KMS-11 (cell line): ENCODE measurements around the gene GPR132.

Source experiments
- H2AFZ ChIP-seq: fragments of 200-600 bp; sonication (generic); 2 replicates; pipeline ENCODE4 v1.6.1; 2016; ENCODE audit warnings: antibody characterized with exemption, mixed run types, low read depth
- H3K27ac ChIP-seq: fragments of 200-600 bp; sonication (generic); 2 replicates; pipeline ENCODE4 v1.6.1; 2016; ENCODE audit warnings: mild to moderate bottlenecking, mixed run types
- H3K27me3 ChIP-seq: fragments of 200-600 bp; sonication (generic); 2 replicates; pipeline ENCODE4 v1.6.1; 2017; ENCODE audit warnings: mild to moderate bottlenecking, low read depth, mixed run types, moderate library complexity; ENCODE audit not compliant: insufficient read depth
- H3K36me3 ChIP-seq: fragments of 200-600 bp; sonication (generic); 2 replicates; pipeline ENCODE4 v1.6.1; 2017; ENCODE audit warnings: mild to moderate bottlenecking, mixed run types; ENCODE audit not compliant: insufficient read depth
- H3K4me1 ChIP-seq: fragments of 200-600 bp; sonication (generic); 2 replicates; pipeline ENCODE4 v1.6.1; 2016; ENCODE audit warnings: mild to moderate bottlenecking, low read depth, mixed run types; ENCODE audit not compliant: poor library complexity, severe bottlenecking
- H3K4me2 ChIP-seq: fragments of 200-600 bp; sonication (generic); 2 replicates; pipeline ENCODE4 v1.7.0; 2016; ENCODE audit warnings: mild to moderate bottlenecking, mixed run types
- H3K4me3 ChIP-seq: fragments of 200-600 bp; sonication (generic); IDR thresholded peaks from 2 replicates; pipeline ENCODE4 v1.6.1; 2017; ENCODE audit warnings: low read depth, low read length, mixed read lengths; ENCODE audit not compliant: insufficient read depth
- H3K79me2 ChIP-seq: fragments of 200-600 bp; sonication (generic); 2 replicates; pipeline ENCODE4 v1.6.1; 2016; ENCODE audit warnings: low read depth, mixed run types; ENCODE audit not compliant: insufficient read depth
- H3K9ac ChIP-seq: fragments of 200-600 bp; sonication (generic); 2 replicates; pipeline ENCODE4 v1.6.1; 2016; ENCODE audit warnings: mild to moderate bottlenecking, mixed run types
- H4K20me1 ChIP-seq: fragments of 200-600 bp; sonication (generic); 2 replicates; pipeline ENCODE4 v1.6.1; 2016; ENCODE audit warnings: mild to moderate bottlenecking, mixed run types; ENCODE audit not compliant: insufficient read depth
- TF ChIP-seq, protein P1 (sequence below): fragments of 200-600 bp; sonication (generic); conservative IDR thresholded peaks from 2 replicates; pipeline ENCODE4 v1.6.1; 2017; ENCODE audit warnings: low read depth, mild to moderate bottlenecking, antibody characterized with exemption, low read length, moderate library complexity, mixed read lengths

The GPR132 gene

GRCh38 chr14:105069522-105069870, 4.3 kb upstream of the GPR132 start:
- Histone ChIP-seq H3K27ac (no peak overlapping the region), H3K4me3 (no peak overlapping the region), H3K9ac (no peak overlapping the region), H3K4me1 (peaks cover 29% of the 10 kb centered on the region), H3K79me2 (no peaks in the 10 kb centered on the region), H3K27me3 (no peaks in the 10 kb centered on the region), H3K4me2 (no peak overlapping the region), H3K36me3 (no peaks in the 10 kb centered on the region), H2AFZ (no peak overlapping the region), H4K20me1 (no peaks in the 10 kb centered on the region)
- TF ChIP-seq, protein P1, sequence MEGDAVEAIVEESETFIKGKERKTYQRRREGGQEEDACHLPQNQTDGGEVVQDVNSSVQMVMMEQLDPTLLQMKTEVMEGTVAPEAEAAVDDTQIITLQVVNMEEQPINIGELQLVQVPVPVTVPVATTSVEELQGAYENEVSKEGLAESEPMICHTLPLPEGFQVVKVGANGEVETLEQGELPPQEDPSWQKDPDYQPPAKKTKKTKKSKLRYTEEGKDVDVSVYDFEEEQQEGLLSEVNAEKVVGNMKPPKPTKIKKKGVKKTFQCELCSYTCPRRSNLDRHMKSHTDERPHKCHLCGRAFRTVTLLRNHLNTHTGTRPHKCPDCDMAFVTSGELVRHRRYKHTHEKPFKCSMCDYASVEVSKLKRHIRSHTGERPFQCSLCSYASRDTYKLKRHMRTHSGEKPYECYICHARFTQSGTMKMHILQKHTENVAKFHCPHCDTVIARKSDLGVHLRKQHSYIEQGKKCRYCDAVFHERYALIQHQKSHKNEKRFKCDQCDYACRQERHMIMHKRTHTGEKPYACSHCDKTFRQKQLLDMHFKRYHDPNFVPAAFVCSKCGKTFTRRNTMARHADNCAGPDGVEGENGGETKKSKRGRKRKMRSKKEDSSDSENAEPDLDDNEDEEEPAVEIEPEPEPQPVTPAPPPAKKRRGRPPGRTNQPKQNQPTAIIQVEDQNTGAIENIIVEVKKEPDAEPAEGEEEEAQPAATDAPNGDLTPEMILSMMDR: no peak

DNA sequence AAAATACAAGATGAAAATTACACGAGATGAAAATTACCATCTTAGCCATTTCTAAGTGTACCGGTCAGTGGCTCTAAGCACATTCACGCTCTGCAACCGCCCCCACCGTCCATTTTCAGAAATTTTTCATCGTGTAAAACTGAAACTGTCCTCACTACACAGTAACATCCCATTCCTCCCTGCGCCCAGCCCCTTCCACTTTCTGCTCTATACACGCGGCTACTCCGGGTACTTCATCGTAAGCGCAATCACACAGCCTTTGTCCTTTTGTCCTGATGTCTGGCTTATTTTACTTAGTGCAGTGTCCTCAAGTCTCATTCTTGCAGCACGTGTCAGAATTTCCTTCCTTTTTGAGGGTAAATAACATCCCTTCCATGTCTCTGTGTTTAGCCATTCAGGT, 3.6 kb upstream of the GPR132 start:
- no peaks in the 10 kb centered on the region for H4K20me1 ChIP-seq
- H3K79me2 ChIP-seq: no peaks in the 10 kb centered on the region
- H3K9ac ChIP-seq: no peak overlapping the region
- H3K4me3 ChIP-seq: no peak overlapping the region
- H3K36me3 ChIP-seq: no peaks in the 10 kb centered on the region
- H2AFZ ChIP-seq: no peak overlapping the region
- TF ChIP-seq, protein P1: no peak
- no peak overlapping the region for H3K4me2 ChIP-seq
- H3K27ac ChIP-seq: no peak overlapping the region
- peaks cover 29% of the 10 kb centered on the region for H3K4me1 ChIP-seq
- H3K27me3 ChIP-seq: no peaks in the 10 kb centered on the region

DNA sequence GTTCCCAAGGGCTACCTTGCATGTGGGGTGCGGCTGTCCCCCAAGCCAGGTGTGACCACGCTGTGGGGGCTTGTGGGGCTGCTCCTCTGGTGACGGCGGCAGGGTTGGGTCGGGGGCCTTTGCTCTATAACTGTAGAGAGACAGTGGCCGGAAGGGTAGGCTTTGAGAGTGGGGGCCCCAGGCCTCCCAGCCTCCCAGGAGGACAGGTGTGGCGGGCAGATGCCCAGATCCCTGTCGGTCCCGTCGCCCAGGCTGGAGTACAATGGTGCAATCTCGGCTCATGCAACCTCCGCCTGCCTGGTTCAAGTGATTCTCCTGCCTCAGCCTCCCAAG, 2.7 kb upstream of the GPR132 start:
- H3K36me3 ChIP-seq: no peaks in the 10 kb centered on the region
- no peak overlapping the region for H3K9ac ChIP-seq
- no peak overlapping the region for H3K4me3 ChIP-seq
- TF ChIP-seq, protein P1: no peak
- no peaks in the 10 kb centered on the region for H3K79me2 ChIP-seq
- H2AFZ ChIP-seq: no peak overlapping the region
- H3K4me2 ChIP-seq: no peak overlapping the region
- peaks cover 29% of the 10 kb centered on the region for H3K4me1 ChIP-seq
- H4K20me1 ChIP-seq: no peaks in the 10 kb centered on the region
- H3K27me3 ChIP-seq: no peaks in the 10 kb centered on the region
- H3K27ac ChIP-seq: no peak overlapping the region

DNA sequence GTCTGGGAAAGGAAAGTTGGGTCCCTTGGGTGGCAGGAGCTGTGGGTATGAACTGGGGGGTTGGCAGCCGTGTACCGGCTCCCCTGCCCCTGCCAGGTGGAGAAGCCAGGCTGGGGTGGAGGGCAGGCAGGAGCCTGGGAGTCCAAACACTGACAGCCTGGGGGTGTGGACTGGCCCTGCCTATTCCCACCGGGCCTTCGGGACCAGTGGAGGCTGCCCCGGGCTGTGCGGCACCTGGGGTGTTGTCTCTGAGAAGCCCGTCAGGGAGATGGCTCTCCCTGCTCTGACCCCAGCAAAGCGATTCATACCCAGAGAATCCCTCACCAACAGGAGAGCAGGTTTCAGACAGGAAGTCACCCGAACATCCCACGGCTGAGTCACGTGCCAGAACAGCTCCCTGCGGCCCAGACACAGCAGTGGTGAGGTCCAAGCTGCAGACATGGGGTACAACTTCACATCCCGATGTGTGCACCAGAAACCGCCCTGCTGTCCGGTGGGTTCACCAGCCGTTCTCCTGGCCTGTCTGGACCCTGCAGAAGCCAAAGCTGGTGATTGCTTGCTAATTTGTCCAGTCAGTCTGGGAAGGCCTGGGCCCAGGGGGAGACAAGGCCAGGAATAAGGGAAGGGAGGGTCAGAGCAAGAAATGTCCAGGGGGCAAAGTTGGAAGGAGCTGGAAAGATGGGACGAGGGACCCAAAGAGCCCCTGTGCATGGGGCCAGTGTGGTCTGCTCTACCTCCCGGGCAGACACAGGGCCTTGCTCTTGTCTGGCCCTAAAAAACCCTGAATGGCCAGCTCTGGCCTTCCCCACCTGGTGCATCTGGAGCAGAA, 2.1 kb upstream of the GPR132 start:
- Histone ChIP-seq H3K4me1 (peaks cover 29% of the 10 kb centered on the region), H4K20me1 (no peaks in the 10 kb centered on the region), H3K27me3 (no peaks in the 10 kb centered on the region), H3K4me3 (no peak overlapping the region), H3K79me2 (no peaks in the 10 kb centered on the region), H3K36me3 (no peaks in the 10 kb centered on the region), H3K27ac (no peak overlapping the region), H3K9ac (no peak overlapping the region), H2AFZ (no peak overlapping the region), H3K4me2 (no peak overlapping the region)
- TF ChIP-seq, protein P1: no peak
